Mucosa of gallbladder (tissue), 1 donor: Measurements from ENCODE around the gene TLX2. TPM values are rescaled to one million over a fixed set of nuclear protein-coding genes. Genes with fewer than 3 reads are reported as not detected.

Experiments used
- DNase-seq: peaks from one replicate; pipeline ENCODE4 v3.0.0-alpha.2; 2020; ENCODE audit warnings: low spot score
- total RNA-seq: library from RNA; stranded (reverse); gene quantifications from one replicate; pipeline ENCODE4 v1.2.1, GENCODE V29; 2021
- donor health status: DM: no; HTN: no; CAD: no.

The TLX2 gene
- total RNA-seq, 1 donor from 2014 or later = 0.12 TPM

DNA sequence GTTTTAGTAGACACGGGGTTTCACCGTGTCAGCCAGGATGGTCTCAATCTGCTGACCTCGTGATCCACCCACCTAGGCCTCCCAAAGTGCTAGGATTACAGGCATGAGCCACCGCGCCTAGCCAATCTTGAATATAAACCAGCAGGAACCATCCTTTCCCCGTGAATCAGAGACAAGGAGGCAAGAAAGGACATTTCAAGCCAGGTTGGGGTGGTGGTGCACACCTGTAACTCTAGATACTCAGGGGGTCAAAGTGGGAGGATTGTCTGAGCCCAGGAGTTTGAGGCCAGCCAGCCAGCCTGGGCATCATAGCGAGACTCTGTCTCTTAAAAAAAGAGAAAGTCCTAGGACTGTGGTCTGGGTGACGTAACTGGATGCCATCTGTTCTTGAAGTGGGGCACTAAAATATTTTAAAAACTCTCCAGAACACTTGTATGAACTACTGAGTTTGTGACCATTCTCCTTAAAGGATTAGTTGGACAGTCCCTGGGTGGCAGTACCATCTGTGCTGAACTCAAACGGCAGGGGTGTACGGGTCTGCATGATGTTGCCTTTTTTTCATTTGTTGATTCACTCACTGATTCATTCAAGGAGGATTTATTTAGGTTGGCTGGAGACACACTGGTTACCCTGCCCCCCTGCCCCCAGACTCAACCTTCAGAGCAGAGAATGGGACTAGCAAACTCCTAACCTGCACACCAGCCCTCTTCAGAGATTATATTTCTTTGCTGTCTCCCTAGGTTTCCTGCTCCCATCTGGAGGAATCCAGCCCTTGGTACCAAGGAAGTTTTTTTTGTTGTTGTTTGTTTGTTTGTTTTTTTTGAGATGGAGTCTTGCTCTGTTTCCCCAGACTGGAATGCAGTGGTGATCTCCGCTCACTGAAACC lies 2.9 kb upstream of the TLX2 start:
- no peak for DNase-seq

GRCh38 chr2:74512744-74513604 lies 1.3 kb upstream of the TLX2 start:
- DNase-seq = no peak

DNA sequence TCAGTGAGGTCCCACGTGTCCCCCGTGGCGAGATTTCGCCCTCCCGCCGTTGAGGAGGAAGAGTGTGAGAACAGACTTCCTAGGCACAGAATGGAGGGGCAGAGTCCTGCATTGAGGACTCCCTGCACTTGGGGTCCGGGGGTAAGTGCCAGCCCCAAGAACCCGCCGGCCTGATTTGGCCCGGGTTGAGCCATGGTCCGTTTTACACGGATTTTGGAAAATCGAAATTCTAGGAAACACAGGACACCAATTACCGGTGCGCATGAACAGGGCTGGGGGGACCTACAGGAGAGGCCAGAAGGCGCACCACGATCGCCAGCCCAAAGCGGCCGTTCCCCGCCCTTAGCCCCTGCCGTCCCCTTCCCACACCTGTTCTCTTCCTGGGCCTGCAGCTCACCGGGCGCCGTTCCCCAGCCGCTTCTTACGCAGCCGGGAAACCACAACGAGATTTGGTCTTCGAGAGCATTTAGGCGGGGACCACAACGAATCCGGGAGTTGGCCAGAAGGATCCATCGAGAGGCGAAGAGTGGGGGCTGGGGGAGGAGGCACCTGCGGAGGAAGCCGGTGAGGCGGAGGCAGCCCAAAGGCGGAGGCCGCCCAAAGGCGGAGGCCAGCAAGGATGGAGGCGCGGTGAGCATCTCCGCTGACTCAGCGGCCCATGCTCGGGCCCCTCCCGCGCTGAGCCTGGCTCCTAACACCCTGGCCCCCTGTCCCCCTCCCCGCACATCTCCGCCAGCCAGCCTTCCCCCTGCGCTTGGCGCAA lies 464 bp upstream of the TLX2 start:
- DNase-seq = no peak

DNA sequence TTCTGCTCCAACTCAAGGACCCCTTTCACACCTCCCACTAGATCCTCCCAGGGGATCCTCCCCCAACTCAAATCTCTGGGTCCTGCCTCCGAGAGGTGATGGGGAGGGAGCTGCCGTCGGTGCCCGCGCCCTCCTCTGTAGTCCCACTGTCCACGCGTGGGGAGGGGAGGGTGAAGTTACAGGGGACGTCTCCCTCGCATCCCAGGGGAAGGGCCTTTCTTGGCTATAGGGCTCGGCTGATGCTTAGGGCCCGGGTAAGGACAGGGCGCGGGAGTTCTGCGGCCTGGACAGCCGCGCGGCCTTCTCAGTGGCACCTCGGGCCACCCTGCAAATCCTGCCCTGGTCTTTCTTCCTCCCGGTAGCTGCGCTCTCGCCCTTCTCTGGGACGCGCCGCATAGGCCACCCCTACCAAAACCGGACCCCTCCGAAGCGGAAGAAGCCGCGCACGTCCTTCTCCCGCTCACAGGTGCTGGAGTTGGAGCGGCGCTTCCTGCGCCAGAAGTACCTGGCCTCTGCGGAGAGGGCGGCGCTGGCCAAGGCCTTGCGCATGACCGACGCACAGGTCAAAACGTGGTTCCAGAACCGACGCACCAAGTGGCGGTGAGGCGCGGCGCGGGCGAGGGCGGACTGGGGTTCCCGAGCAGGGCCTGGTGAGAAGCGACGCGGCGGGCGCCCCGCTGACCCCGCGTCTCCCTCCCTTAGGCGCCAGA lies 1.2 kb downstream of the TLX2 start:
- DNase-seq = no peak

GRCh38 chr2:74515981-74516633 lies 1.9 kb downstream of the TLX2 start:
- peak; percentile 67 for DNase-seq

DNA sequence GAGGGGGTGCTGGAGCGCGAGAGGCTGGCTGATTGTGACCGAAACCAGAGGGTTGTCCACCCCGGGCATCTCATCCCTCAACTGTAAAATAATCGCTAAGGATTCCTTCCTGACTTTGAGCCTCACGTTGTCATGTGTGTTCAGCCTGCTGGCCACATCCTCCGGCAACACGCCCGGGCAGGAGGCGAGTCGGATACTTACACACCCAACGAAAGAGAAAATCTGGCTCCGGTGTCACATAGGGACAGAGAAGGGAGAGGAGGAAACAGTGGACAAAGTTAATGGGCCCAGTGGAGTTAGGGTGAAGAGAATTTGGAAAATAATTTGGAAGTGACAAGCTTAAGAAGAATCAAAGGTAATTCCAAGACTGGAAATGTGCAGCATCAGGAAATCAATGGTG lies 2.4 kb downstream of the TLX2 start:
- no peak for DNase-seq

DNA sequence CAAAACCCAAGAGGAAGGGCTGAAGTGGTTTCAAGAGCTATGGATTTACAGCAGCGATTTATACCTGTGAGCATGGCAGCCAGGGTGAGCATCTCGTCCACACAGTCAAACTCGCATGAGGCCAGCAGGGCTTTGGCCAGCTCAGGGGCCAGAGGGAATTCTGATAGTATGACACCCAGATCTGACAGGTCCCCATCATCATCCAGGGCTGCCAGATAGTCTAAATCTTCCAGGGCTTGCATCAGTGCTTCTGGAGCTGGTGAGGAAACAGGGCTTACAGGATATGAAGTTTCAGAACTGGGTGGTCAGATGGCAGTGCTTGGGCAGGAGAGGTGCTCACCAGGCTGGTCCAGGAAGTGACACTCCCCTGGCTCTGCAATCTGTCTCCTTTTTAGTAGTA lies 8.3 kb downstream of the TLX2 start:
- no peak for DNase-seq

DNA sequence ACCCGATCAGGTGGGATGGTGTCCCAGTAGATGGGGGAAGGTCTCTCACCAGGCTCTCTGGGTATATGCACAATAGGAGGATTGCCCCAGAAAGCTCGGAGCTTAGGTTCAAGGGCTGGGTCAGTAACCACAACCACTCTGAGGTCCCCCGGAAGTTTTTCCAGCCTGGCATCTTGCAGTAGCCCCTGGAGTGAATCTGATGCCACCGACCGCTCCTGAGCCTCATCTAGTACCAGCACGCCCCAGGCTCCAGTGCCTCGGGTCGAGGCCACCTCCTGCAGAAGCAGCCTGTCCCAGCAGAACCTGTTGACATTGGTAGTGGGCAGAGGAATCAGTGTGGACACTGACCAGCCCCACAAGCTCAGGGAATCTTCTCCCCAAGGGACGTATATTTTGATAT lies 9.8 kb downstream of the TLX2 start:
- no peak for DNase-seq

- DNase-seq = no peak
Observed at GRCh38 chr2:74524955-74525716, 10.9 kb downstream of the TLX2 start.

DNA sequence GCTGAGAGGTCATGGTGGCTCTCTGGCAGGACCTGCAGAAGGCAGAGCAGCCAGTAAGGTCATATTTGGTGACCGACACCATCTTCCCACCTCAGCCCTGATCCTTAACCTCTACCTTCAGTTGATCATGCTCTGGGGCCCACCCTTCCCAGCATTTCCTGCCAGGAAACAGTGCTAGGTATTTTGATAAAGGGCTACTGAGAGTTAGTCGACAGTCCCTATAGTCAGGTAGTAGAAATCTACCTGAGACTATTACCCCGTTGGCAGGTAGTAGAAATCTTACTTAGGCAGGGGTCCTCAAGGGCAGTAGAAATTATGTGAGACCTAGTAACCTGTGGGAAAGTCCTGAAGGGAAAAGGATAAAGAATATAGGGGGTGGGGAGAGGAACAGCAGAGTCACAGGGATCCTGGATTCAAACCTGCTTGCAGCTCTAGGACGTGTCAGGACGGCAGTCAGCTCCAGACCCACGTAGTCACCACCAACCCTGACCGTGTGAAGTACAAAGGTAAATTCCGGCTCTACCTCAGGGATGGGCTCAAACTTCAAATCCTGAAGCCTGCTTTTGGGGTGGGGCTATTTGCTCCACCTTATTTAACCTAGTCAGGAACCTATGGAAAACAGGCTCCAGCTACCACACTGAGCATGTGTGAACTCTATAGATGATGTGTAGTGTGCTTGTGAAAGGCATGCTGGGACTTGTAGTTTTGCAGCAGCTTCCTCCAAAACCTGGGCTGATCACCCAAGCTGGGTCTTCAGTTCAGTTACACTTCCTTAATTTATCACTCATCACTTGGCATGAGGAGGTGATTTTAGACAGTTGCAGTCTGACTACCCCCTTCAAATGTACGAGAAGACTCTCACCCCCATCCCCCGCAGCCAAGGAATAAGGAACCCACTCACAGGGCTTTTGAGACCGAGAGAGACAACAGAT lies 11.7 kb downstream of the TLX2 start, which contains the start of gene DQX1:
Gene DQX1, minus strand, starts transcription at position 515 of the 932 bp plus-strand sequence. Its CDS starts 502 bp downstream, at position 13.
- no peak for DNase-seq

DNA sequence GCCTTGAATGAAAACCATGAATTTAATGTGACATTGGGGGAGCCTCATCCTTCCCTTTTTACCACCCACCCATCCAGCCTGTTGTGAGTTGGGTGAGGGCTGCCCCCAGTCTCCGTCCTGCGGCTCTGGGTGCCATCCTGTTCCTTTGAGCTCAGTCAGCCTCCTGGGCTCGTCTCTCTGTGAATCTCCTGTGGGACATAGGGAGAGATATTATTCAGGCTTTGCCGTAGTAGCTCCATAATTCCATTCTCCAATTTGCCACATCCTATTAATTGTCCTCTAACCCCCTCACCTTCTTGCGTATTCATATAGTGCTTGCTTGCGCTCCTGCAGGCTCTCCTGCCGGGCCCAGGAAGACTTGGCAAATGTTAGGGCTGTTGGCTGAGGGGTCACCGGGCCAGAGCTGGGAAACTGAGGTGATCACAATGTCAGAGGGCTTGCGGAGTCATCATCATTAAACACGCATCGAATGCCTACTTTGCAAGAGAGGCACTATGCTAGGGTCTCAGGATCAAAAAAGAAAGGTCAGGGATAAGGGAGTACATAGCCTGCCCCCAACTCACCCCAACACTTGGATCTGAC lies 12.5 kb downstream of the TLX2 start:
- DNase-seq = no peak

DNA sequence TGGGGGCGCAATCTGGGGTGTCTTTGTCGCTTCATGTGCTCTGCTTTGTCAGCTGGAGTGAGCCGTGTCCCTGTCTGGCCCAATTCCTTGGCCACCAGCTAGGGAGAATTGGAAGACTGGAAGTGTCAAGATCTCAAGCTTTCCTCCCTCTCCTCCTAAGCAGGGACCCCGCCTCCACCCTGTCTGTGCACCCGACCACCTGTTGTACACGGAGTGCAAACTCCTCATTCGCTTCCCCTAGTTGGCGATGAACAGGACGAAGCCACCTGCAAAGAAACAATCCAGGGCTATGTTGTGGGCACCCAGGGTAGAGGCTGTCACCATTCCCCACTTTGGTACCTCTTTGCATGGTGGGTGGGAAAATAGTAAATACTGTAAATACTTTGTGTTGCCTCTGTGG lies 13.5 kb downstream of the TLX2 start:
- no peak for DNase-seq

- DNase-seq = no peak
Observed at GRCh38 chr2:74528600-74529356, 14.5 kb downstream of the TLX2 start.

- DNase-seq = peak; percentile 99
Observed at GRCh38 chr2:74529357-74530238, 15.3 kb downstream of the TLX2 start, which contains the start of the genes AUP1 and HTRA2. Gene AUP1, minus strand, starts transcription at chr2:74529706. Its CDS starts 77 bp downstream, at chr2:74529629. Gene HTRA2, plus strand, starts transcription at chr2:74529933. Its CDS starts 74 bp downstream, at chr2:74530007.

GRCh38 chr2:74530239-74531187 lies 16.3 kb downstream of the TLX2 start:
- DNase-seq = no peak
